ENCODE data around the gene RAB13. TPM values are rescaled to one million over a fixed set of nuclear protein-coding genes. Genes with fewer than 3 reads are reported as not detected.

Gene RAB13
- total and polyA plus RNA-seq, 2 of the 8 experiments (the other 6 are each of a cell fraction or from before 2014, with no cell fraction given): 70.5 to 157 TPM

DNA sequence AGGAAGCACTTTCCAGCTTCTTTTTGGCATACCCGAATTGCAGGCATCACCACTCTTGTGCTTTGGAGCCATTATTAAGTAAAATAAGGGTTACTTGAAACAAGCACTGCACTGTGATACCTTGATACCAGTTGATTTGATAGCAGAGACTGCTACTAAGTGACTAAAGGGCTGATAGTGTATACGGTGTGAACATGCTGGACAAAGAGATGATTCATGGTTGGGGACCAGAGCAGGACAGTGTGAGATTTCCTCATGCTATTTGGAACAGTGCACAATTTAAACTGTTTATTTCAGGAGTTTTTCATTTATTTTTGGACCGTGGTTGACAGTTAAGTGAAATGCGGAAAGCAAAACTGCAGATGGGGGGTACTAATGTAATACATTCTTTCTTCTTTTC is 14.3 kb upstream of the RAB13 start:
- Histone ChIP-seq H2AK5ac (ENCODE audit: low read depth, low read length) (no peak overlapping the region), H3K79me1 (ENCODE audit: low read depth, low read length) (no peaks in the 10 kb centered on the region), H3K27ac (ENCODE audit: low read depth, low read length) (no peak overlapping the region), H4K5ac (ENCODE audit: insufficient read length, low read depth, low read length) (no peak overlapping the region), H3K9ac (replicated peaks in 1 of 4; ENCODE audit: extremely low read depth in 1 of 4, low read depth in 3 of 4, low read length in 3 of 4) (no peak overlapping the region), H3K4me2 (ENCODE audit: insufficient read depth in 1 of 2, low read depth in 2 of 2, low read length in 2 of 2) (no peak overlapping the region), H3K36me3 (ENCODE audit: control insufficient read depth in 2 of 4, insufficient read depth in 4 of 4, low read length in 3 of 4) (peaks cover 0 to 5% (median 2%) of the 10 kb centered on the region in 4 experiments; a peak in 5 of 8 replicates), H4K20me1 (replicated peaks in 1 of 2; ENCODE audit: control insufficient read depth in 1 of 2, insufficient read depth in 2 of 2, low read length in 2 of 2) (peaks cover 0 to 2% of the 10 kb centered on the region in 2 experiments), H4K91ac (replicated peaks; ENCODE audit: insufficient read length, low read length) (no peak overlapping the region), H3K27me3 (replicated peaks in 1 of 4; ENCODE audit: control insufficient read depth in 3 of 4, extremely low read depth in 1 of 4, insufficient read depth in 3 of 4, low read length in 3 of 4) (no peaks in the 10 kb centered on the region), H3K79me2 (ENCODE audit: control insufficient read depth in 1 of 2, insufficient read depth in 2 of 2, low read length in 2 of 2) (no peaks in the 10 kb centered on the region), H2BK20ac (ENCODE audit: low read length) (no peak overlapping the region), H2BK12ac (ENCODE audit: low read depth, low read length) (no peak overlapping the region), H3K23ac (ENCODE audit: insufficient read length) (no peak overlapping the region), H3K56ac (replicated peaks; ENCODE audit: insufficient read length, low read depth, low read length) (no peak overlapping the region), H3K9me3 (ENCODE audit: insufficient read depth in 2 of 2, low read depth in 1 of 2, low read length in 1 of 2) (peaks cover 0 to 3% of the 10 kb centered on the region in 2 experiments; a peak in 1 of 4 replicates), H3K23me2 (ENCODE audit: low read depth, low read length) (no peaks in the 10 kb centered on the region), H2AFZ (ENCODE audit: low read length) (no peak overlapping the region), H3K4me1 (replicated peaks in 1 of 4; ENCODE audit: control insufficient read depth in 3 of 4, insufficient read depth in 4 of 4, low read length in 3 of 4) (no peaks in the 10 kb centered on the region), H3K4ac (replicated peaks; ENCODE audit: insufficient read length, low read depth, low read length) (no peak overlapping the region), H2BK5ac (ENCODE audit: low read depth, low read length) (no peak overlapping the region), H2BK120ac (replicated peaks; ENCODE audit: low read depth, low read length) (no peak overlapping the region), H3K4me3 (ENCODE audit: extremely low read depth in 1 of 4, insufficient read depth in 2 of 4, low read depth in 3 of 4, low read length in 4 of 4) (no peak overlapping the region), H3K14ac (ENCODE audit: insufficient read length) (no peak overlapping the region), H4K8ac (ENCODE audit: extremely low read depth, insufficient read depth, low read length) (no peak overlapping the region), H3K18ac (ENCODE audit: extremely low read depth, low read length) (no peak overlapping the region), H2BK15ac (ENCODE audit: low read length) (no peak overlapping the region)
- ChIA-PET CTCF (ENCODE audit: partially characterized antibody) (interaction anchor here (0.9 to 1.2 kb wide), 2 partner anchors 9 to 39 kb away, joined by 3 to 5 read pairs; no protein-coding TSS in a partner anchor), POLR2A (ENCODE audit: partially characterized antibody) (interaction anchor here (1.1 to 8.2 kb wide), 5 partner anchors 9 to 157 kb away, joined by 3 to 137 read pairs (median 3); partner anchors contain the start of genes RAB13 and RPS27)
- no peak for FAIRE-seq
- WGBS, 2 experiments (ENCODE audit: extremely low coverage in 1 of 2, insufficient coverage in 1 of 2, insufficient read length in 1 of 2, insufficient replicate concordance in 2 of 2, low coverage in 1 of 2, low lambda C conversion rate in 2 of 2, missing lambda C conversion rate in 1 of 2): 91% methylated on average over 4 of the region's 4 CpGs; no CpG with 5 or more reads in 1 of the 2 experiments
- DNase-seq (ENCODE audit: low read depth in 1 of 2, low spot score in 2 of 2): no peak
- TF ChIP-seq EZH2 (IDR thresholded peaks at IDR 0.05; ENCODE audit: low read depth, low read length, severe bottlenecking) (no peak), POU5F1 (IDR thresholded peaks at IDR 0.05; ENCODE audit: low read depth, low read length) (no peak), RXRA (IDR thresholded peaks at IDR 0.05; ENCODE audit: insufficient read depth, low read depth, low read length) (no peak), SP2 (IDR thresholded peaks at IDR 0.05; ENCODE audit: low read length) (no peak), RAD21 (IDR thresholded peaks at IDR 0.05 in 1 of 2, conservative IDR thresholded peaks at IDR 0.05 in 1 of 2; ENCODE audit: low read depth in 2 of 2, low read length in 2 of 2) (no peak), ZNF274 (IDR thresholded peaks at IDR 0.05; ENCODE audit: borderline replicate concordance, extremely low read depth, low read length) (no peak), EGR1 (IDR thresholded peaks at IDR 0.05; ENCODE audit: borderline replicate concordance, low read depth, low read length) (no peak), TAF1 (IDR thresholded peaks at IDR 0.05; ENCODE audit: low read depth, low read length) (no peak)
- TF ChIP-seq, protein P1, sequence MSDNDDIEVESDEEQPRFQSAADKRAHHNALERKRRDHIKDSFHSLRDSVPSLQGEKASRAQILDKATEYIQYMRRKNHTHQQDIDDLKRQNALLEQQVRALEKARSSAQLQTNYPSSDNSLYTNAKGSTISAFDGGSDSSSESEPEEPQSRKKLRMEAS (IDR thresholded peaks at IDR 0.05): no peak
- TF ChIP-seq, protein P2, sequence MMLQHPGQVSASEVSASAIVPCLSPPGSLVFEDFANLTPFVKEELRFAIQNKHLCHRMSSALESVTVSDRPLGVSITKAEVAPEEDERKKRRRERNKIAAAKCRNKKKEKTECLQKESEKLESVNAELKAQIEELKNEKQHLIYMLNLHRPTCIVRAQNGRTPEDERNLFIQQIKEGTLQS (IDR thresholded peaks at IDR 0.05; ENCODE audit: insufficient read depth, low read depth, low read length): no peak

Data from H1 (cell line).